Neural cell (in vitro differentiated cells): ENCODE measurements around the gene MARK2. TPM values are rescaled to one million over a fixed set of nuclear protein-coding genes. Genes with fewer than 3 reads are reported as not detected.

Source experiments
- H2AFZ ChIP-seq: fragments of 200-600, 300-800 bp; sonication (generic), shearing (Covaris generic); 2 replicates; pipeline ENCODE4 v1.6.0; 2014; ENCODE audit warnings: low read depth, mild to moderate bottlenecking, antibody characterized with exemption, low read length, moderate library complexity
- H3F3A ChIP-seq: fragments of 200-600 bp; shearing (Covaris generic); 2 replicates; pipeline ENCODE4 v1.6.1; 2016; ENCODE audit warnings: mild to moderate bottlenecking, moderate library complexity, mixed read lengths, antibody characterized with exemption, low read length; ENCODE audit not compliant: insufficient read depth, poor library complexity, severe bottlenecking
- H3K27ac ChIP-seq: fragments of 200-600, 300-800 bp; sonication (generic), shearing (Covaris generic); 2 replicates; pipeline ENCODE4 v1.5.1; 2014; ENCODE audit warnings: mild to moderate bottlenecking, low read length, moderate library complexity
- H3K27me3 ChIP-seq: fragments of 300-800, 200-600 bp; sonication (generic), shearing (Covaris generic); 2 replicates; pipeline ENCODE4 v1.6.0; 2014; ENCODE audit warnings: mild to moderate bottlenecking, low read depth, low read length, moderate library complexity; ENCODE audit not compliant: insufficient read depth
- H3K36me3 ChIP-seq: fragments of 300-800, 200-600 bp; sonication (generic), shearing (Covaris generic); 2 replicates; pipeline ENCODE4 v1.5.1; 2014; ENCODE audit warnings: mild to moderate bottlenecking, antibody characterized with exemption, low read length, moderate library complexity; ENCODE audit not compliant: insufficient read depth
- H3K4me2 ChIP-seq: fragments of 300-800, 200-600 bp; sonication (generic), shearing (Covaris generic); 2 replicates; pipeline ENCODE4 v1.6.0; 2014; ENCODE audit warnings: mild to moderate bottlenecking, low read length
- H3K4me3 ChIP-seq: fragments of 300-800, 200-600 bp; sonication (generic), shearing (Covaris generic); 2 replicates; pipeline ENCODE4 v1.5.1; 2014; ENCODE audit warnings: mild to moderate bottlenecking, low read length, moderate library complexity
- H3K79me2 ChIP-seq: fragments of 200-600 bp; shearing (Covaris generic); replicated peaks from 2 replicates; pipeline ENCODE4 v1.6.0; 2014; ENCODE audit warnings: mild to moderate bottlenecking, low read length, moderate library complexity; ENCODE audit not compliant: insufficient read depth
- H3K9ac ChIP-seq: fragments of 300-800, 200-600 bp; sonication (generic), shearing (Covaris generic); 2 replicates; pipeline ENCODE4 v1.6.1; 2016; ENCODE audit warnings: mild to moderate bottlenecking, low read length, mixed read lengths
- H3K9me2 ChIP-seq: fragments of 200-600 bp; shearing (Covaris generic); 2 replicates; pipeline ENCODE4 v1.6.1; 2016; ENCODE audit warnings: mild to moderate bottlenecking, low read length, mixed read lengths; ENCODE audit not compliant: insufficient read depth
- H3K9me3 ChIP-seq: fragments of 200-600, 300-800 bp; sonication (generic), shearing (Covaris generic); 2 replicates; pipeline ENCODE4 v1.6.1; 2016; ENCODE audit warnings: mild to moderate bottlenecking, mixed run types, low read length, moderate library complexity, mixed read lengths
- H4K20me1 ChIP-seq: fragments of 200-600 bp; shearing (Covaris generic); 2 replicates; pipeline ENCODE4 v1.6.1; 2016; ENCODE audit warnings: mild to moderate bottlenecking, mixed run types; ENCODE audit not compliant: insufficient read depth
- CTCF ChIP-seq: fragments of 450-650 bp; IDR thresholded peaks from 2 replicates; pipeline ENCODE4 v1.5.1; 2014; ENCODE audit warnings: antibody characterized with exemption, mild to moderate bottlenecking, moderate library complexity; ENCODE audit not compliant: poor library complexity, severe bottlenecking
- EP300 ChIP-seq: fragments of 450-650 bp; conservative IDR thresholded peaks from 2 replicates; pipeline ENCODE4 v1.6.1; 2014; ENCODE audit warnings: antibody characterized with exemption, mild to moderate bottlenecking, moderate library complexity; ENCODE audit not compliant: poor library complexity, severe bottlenecking
- EZH2 ChIP-seq: fragments of 200-600, 300-800 bp; shearing (Covaris generic), sonication (generic); IDR thresholded peaks from 2 replicates; pipeline ENCODE4 v1.6.1; 2014; ENCODE audit warnings: antibody characterized with exemption, low read length, borderline replicate concordance, mild to moderate bottlenecking; ENCODE audit not compliant: insufficient read depth, poor library complexity, severe bottlenecking
- MXI1 ChIP-seq: fragments of 450-650 bp; conservative IDR thresholded peaks from 2 replicates; pipeline ENCODE4 v1.6.1; 2014; ENCODE audit warnings: antibody characterized with exemption, mild to moderate bottlenecking; ENCODE audit not compliant: poor library complexity, severe bottlenecking
- POLR2AphosphoS5 ChIP-seq: IDR thresholded peaks from 2 replicates; pipeline ENCODE4 v1.6.1; 2012
- RAD21 ChIP-seq: fragments of 450-650 bp; conservative IDR thresholded peaks from 2 replicates; pipeline ENCODE4 v1.6.1; 2014; ENCODE audit warnings: antibody characterized with exemption, mild to moderate bottlenecking, moderate library complexity
- REST ChIP-seq: IDR thresholded peaks from 2 replicates; pipeline ENCODE4 v1.6.1; 2012; ENCODE audit warnings: borderline replicate concordance
- SMC3 ChIP-seq: fragments of 450-650 bp; conservative IDR thresholded peaks from 2 replicates; pipeline ENCODE4 v1.6.1; 2014; ENCODE audit warnings: antibody characterized with exemption, mild to moderate bottlenecking, moderate library complexity; ENCODE audit not compliant: poor library complexity
- TAF1 ChIP-seq: IDR thresholded peaks from 2 replicates; pipeline ENCODE4 v1.6.1; 2012; ENCODE audit warnings: low read depth
- polyA plus RNA-seq: library from polyadenylated mRNA; depleted of rRNA; stranded (reverse); fragments of >200 nt; gene quantifications from 2 replicates; pipeline ENCODE4 v1.2.3, GENCODE V29; 2014

The MARK2 gene
- polyA plus RNA-seq, 1 donor from 2014 or later = 11.3 TPM

- H3K27me3 ChIP-seq = no peaks in the 10 kb centered on the region
- H2AFZ ChIP-seq = no peak overlapping the region
- no peak overlapping the region for H3K4me3 ChIP-seq
- no peak overlapping the region for H3K27ac ChIP-seq
- H3K9ac ChIP-seq = no peak overlapping the region
- no peaks in the 10 kb centered on the region for H3K9me2 ChIP-seq
- H3K36me3 ChIP-seq = no peaks in the 10 kb centered on the region
- no peak overlapping the region for H3K4me2 ChIP-seq
- no peaks in the 10 kb centered on the region for H3K9me3 ChIP-seq
- H4K20me1 ChIP-seq = no peaks in the 10 kb centered on the region
- TF ChIP-seq MXI1 (no peak), CTCF (no peak), EP300 (no peak), POLR2AphosphoS5 (no peak), EZH2 (no peak), RAD21 (no peak), SMC3 (no peak)
- H3F3A ChIP-seq = no peaks in the 10 kb centered on the region
- peaks cover 35% of the 10 kb centered on the region for H3K79me2 ChIP-seq
These were observed 10.8 kb downstream of the MARK2 start for GRCh38 chr11:63849691-63850090.

GRCh38 chr11:63850920-63851319, 12.0 kb downstream of the MARK2 start:
- Histone ChIP-seq H3F3A (no peaks in the 10 kb centered on the region), H3K9me3 (no peaks in the 10 kb centered on the region), H3K27me3 (no peaks in the 10 kb centered on the region), H3K79me2 (peaks cover 33% of the 10 kb centered on the region), H3K36me3 (no peaks in the 10 kb centered on the region), H3K9me2 (no peaks in the 10 kb centered on the region), H3K27ac (no peak overlapping the region), H2AFZ (no peak overlapping the region), H3K4me2 (no peak overlapping the region), H4K20me1 (no peaks in the 10 kb centered on the region), H3K4me3 (no peak overlapping the region), H3K9ac (no peak overlapping the region)
- no peak for TF ChIP-seq EZH2
- TF ChIP-seq TAF1 = no peak
- TF ChIP-seq EP300 = no peak
- no peak for TF ChIP-seq SMC3
- TF ChIP-seq CTCF = no peak
- no peak for TF ChIP-seq RAD21
- no peak for TF ChIP-seq MXI1
- TF ChIP-seq REST = no peak
- TF ChIP-seq POLR2AphosphoS5 = no peak
